T-helper 2 cell treated with Interferon-gamma antibody and Interleukin-4, amounts not matched to agents 5 μg/mL and 100 μg/mL, for 36 hours (primary cell): ENCODE results near the gene C1QTNF6.

Source experiments
- DNase-seq: peaks from one replicate; pipeline ENCODE4 v3.0.0; 2021; ENCODE audit warnings: low spot score
- H3K27ac Mint-ChIP-seq: one replicate; pipeline ENCODE4 v1.8.0; 2021; ENCODE audit warnings: mild to moderate bottlenecking, mixed read lengths
- H3K27me3 Mint-ChIP-seq: one replicate; pipeline ENCODE4 v1.8.0; 2021; ENCODE audit warnings: low read depth, mixed read lengths
- H3K36me3 Mint-ChIP-seq: one replicate; pipeline ENCODE4 v1.8.0; 2021; ENCODE audit warnings: low read depth, mixed read lengths
- H3K4me1 Mint-ChIP-seq: one replicate; pipeline ENCODE4 v1.8.0; 2021; ENCODE audit warnings: low read depth, mixed read lengths
- H3K4me3 Mint-ChIP-seq: one replicate; pipeline ENCODE4 v1.8.0; 2022; ENCODE audit warnings: mild to moderate bottlenecking, moderate library complexity, mixed read lengths
- H3K9me3 Mint-ChIP-seq: one replicate; pipeline ENCODE4 v1.8.0; 2021; ENCODE audit warnings: mixed read lengths

C1QTNF6 gene

GRCh38 chr22:37139762-37140161 lies 48.3 kb downstream of the C1QTNF6 start:
- no peak for DNase-seq
- peaks cover 14% of the 10 kb centered on the region for H3K4me1 Mint-ChIP-seq
- no peak overlapping the region for H3K4me3 Mint-ChIP-seq
- no peak overlapping the region for H3K27ac Mint-ChIP-seq
- peaks cover 69% of the 10 kb centered on the region for H3K36me3 Mint-ChIP-seq
- no peaks in the 10 kb centered on the region for H3K9me3 Mint-ChIP-seq
- H3K27me3 Mint-ChIP-seq, result no peaks in the 10 kb centered on the region

GRCh38 chr22:37138849-37139561 lies 49.0 kb downstream of the C1QTNF6 start:
- H3K9me3 Mint-ChIP-seq, result no peaks in the 10 kb centered on the region
- DNase-seq, result peak; percentile 32
- peak overlapping the region; percentile 49 for H3K27ac Mint-ChIP-seq
- no peak overlapping the region for H3K4me3 Mint-ChIP-seq
- H3K36me3 Mint-ChIP-seq, result peaks cover 71% of the 10 kb centered on the region
- peaks cover 12% of the 10 kb centered on the region for H3K4me1 Mint-ChIP-seq
- no peaks in the 10 kb centered on the region for H3K27me3 Mint-ChIP-seq

DNA sequence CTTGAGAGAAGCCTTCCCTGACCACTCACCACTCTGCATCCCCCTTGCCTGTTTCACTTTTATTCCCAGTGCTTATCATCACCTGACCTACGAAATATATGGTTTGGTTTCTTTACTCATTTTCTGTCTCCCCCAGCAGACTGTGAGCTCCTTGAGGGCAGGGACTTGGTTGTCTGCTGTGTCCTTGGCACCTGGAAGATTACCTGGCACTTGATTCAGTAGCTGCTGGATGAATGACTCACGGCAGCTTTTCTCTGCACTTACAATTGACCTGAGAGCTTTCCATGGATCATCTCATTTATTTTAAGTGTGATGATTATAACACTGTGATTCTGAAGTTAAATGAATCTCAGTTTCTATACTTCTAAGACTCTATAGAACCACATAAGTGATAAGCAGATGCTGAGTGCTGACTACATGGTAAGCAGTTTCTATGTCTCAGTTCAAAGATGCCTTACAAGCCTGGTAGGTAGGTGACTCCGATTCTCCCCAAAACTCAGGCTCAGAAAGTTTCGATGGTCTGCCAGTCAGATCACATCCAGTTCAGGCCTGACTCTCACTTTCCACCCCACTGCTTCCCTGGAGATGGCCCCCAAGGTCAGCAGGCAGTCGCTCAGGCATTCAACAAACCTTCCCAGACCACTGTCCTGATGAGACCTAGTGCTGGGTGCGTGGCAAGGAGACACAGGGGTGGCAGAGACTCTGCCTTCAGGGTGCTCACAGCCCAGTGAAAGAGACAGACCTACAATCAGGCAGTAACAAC lies 50.0 kb downstream of the C1QTNF6 start:
- H3K9me3 Mint-ChIP-seq, result no peaks in the 10 kb centered on the region
- H3K27me3 Mint-ChIP-seq, result no peaks in the 10 kb centered on the region
- peaks cover 70% of the 10 kb centered on the region for H3K36me3 Mint-ChIP-seq
- peak; percentile 62 for DNase-seq
- peaks cover 9% of the 10 kb centered on the region for H3K4me1 Mint-ChIP-seq
- H3K27ac Mint-ChIP-seq, result peak overlapping the region; percentile 49
- H3K4me3 Mint-ChIP-seq, result no peak overlapping the region

DNA sequence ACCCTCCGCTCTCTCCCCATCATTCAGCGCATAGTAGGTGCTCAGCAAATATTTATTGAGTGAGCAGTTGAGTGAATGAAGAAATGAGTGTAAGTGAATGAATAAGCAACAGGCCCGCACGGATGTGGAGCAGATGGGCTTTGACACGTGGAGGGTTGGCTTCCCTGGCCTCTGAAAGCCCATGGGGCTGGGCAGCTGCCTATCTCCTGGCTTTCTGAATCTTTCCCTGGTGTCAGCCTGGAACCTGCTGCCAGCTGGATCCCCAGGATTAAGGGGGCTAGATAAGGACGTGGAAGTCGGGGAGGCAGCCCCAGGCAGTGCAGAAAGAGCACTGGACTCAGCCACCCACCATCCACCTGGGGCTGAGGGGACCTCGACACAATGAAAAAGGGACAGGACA lies 50.9 kb downstream of the C1QTNF6 start:
- Mint-ChIP-seq H3K36me3 (peaks cover 70% of the 10 kb centered on the region), H3K4me3 (no peak overlapping the region), H3K4me1 (peaks cover 7% of the 10 kb centered on the region), H3K27ac (peak overlapping the region; percentile 4), H3K27me3 (no peaks in the 10 kb centered on the region), H3K9me3 (no peaks in the 10 kb centered on the region)
- DNase-seq, result no peak

DNA sequence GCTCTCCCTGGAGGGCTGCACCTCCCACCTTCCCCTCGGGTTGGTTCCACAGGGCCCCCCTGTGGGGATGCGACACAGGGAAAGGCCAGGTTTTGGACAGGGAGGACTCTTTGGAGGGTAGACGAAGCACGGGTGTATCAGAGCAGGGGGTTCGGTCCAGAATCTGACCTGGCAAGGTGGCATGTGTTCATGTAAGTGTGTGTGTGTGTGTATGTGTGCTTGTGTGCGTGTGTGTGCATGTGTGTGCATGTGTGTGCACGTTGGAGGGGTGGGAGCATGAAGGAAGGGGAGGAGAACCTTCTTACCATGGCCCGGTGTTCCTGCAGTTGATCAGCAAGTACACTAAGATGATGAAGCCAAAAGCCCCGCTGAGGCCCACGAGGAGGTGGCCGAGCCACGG lies 53.0 kb downstream of the C1QTNF6 start:
- no peak for DNase-seq
- H3K4me3 Mint-ChIP-seq, result no peak overlapping the region
- no peaks in the 10 kb centered on the region for H3K27me3 Mint-ChIP-seq
- H3K9me3 Mint-ChIP-seq, result no peaks in the 10 kb centered on the region
- H3K36me3 Mint-ChIP-seq, result peaks cover 71% of the 10 kb centered on the region
- H3K27ac Mint-ChIP-seq, result no peak overlapping the region
- H3K4me1 Mint-ChIP-seq, result peaks cover 8% of the 10 kb centered on the region

DNA sequence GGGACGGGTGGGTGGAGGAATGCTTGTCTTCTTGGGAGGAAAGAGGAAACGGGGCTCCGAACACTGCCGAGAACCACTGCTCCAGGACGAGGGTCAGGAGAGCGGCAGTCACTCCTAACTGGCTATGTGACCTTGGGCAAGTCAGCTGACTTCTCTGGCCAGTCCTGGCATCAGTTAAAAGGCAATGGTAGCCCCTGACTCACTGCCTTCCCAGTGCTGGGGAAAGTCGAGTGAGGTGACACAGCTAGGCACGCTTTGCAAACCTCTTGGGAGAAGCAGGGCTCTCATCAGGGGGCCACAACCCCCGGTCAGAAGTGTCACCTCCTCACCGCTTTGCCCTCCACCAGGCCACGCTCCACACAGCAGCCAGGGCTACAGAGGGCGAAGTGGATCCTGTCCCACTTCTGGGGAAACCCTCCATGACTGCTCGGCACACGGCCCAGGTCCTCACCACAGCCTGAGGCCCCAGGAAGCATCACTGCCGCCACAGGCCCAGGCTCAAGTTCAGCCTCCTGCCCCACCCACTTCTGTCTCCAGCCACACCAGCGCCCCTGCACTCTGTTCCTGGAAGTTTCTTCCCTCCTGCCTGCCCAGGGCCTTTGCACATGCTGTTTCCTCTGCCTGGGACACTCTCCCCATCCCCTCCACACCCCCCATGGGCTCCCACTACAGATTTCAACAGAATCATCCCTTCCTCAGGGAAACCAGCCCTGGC lies 54.6 kb downstream of the C1QTNF6 start:
- H3K27ac Mint-ChIP-seq, result no peak overlapping the region
- H3K27me3 Mint-ChIP-seq, result no peaks in the 10 kb centered on the region
- DNase-seq, result no peak
- H3K36me3 Mint-ChIP-seq, result peaks cover 71% of the 10 kb centered on the region
- H3K4me1 Mint-ChIP-seq, result peaks cover 7% of the 10 kb centered on the region
- H3K9me3 Mint-ChIP-seq, result no peaks in the 10 kb centered on the region
- H3K4me3 Mint-ChIP-seq, result no peak overlapping the region

GRCh38 chr22:37132773-37133172 lies 55.3 kb downstream of the C1QTNF6 start:
- Mint-ChIP-seq H3K4me1 (peaks cover 5% of the 10 kb centered on the region), H3K4me3 (no peak overlapping the region), H3K9me3 (no peaks in the 10 kb centered on the region), H3K27ac (peak overlapping the region; percentile 24), H3K27me3 (no peaks in the 10 kb centered on the region), H3K36me3 (peaks cover 64% of the 10 kb centered on the region)
- no peak for DNase-seq
